GM21528 (cell line): ENCODE data around the gene SYNE4.
A peak's percentile ranks its signal among the peaks of the same experiment; 100 is the strongest.
"Not testable (repeated sequence)": the region's sequence is repeated elsewhere in the genome, so short reads cannot be mapped to it uniquely, and the experiment has no call there.

Experiments
- ATAC-seq: cut with Tn5 transposase; IDR thresholded peaks from one replicate; pipeline ENCODE4 v1.9.1; 2021; ENCODE audit warnings: mild to moderate bottlenecking, moderate library complexity; ENCODE audit not compliant: unreplicated experiment, low FRiP score

SYNE4 gene, protein sequence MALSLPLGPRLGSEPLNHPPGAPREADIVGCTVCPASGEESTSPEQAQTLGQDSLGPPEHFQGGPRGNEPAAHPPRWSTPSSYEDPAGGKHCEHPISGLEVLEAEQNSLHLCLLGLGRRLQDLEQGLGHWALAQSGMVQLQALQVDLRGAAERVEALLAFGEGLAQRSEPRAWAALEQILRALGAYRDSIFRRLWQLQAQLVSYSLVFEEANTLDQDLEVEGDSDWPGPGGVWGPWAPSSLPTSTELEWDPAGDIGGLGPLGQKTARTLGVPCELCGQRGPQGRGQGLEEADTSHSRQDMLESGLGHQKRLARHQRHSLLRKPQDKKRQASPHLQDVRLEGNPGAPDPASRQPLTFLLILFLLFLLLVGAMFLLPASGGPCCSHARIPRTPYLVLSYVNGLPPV

GRCh38 chr19:36008336-36008978 is at the start of gene SYNE4:
TSS of gene SYNE4 (minus strand) at chr19:36008813. CDS start at chr19:36008681, 132 bp downstream.
- no peak for ATAC-seq

- ATAC-seq, result peak; percentile 73
Measured at GRCh38 chr19:36054733-36055686, 46.4 kb upstream of the SYNE4 start, which contains the start of gene WDR62. TSS of gene WDR62 (plus strand) at chr19:36054897. CDS start at chr19:36054972, 75 bp downstream.

- peak; percentile 79 for ATAC-seq
Measured at GRCh38 chr19:36054119-36054732, 45.6 kb upstream of the SYNE4 start, which contains the start of gene THAP8. TSS of gene THAP8 (minus strand) at chr19:36054285. CDS start at chr19:36054217, 68 bp downstream.

GRCh38 chr19:36051637-36052036 is 43.0 kb upstream of the SYNE4 start:
- ATAC-seq, result no peak

- ATAC-seq, result no peak
Measured at GRCh38 chr19:36051236-36051635, 42.6 kb upstream of the SYNE4 start.

GRCh38 chr19:36049080-36049698 is 40.6 kb upstream of the SYNE4 start:
- ATAC-seq, result no peak

GRCh38 chr19:36047835-36048234 is 39.2 kb upstream of the SYNE4 start:
- ATAC-seq, result no peak

- ATAC-seq, result no peak
Measured at GRCh38 chr19:36046443-36047050, 37.9 kb upstream of the SYNE4 start.

DNA sequence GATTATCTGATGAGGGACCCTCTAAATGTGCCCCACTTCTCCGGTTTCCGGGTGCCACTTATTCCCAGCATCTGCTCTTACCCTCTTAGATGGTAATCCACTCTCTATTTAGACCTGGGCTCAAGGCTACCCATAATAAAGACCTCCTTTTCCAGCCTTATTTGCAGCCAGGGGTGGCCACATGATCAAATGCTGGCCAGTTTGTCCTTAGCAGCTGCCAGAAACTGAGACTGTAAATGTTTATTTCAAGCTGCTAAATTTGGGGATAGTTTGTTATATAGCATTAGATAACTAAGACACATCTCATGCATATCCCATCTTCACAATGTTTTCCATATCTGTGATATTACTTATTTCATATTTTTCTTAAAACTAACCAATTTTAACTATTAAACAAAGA is 35.3 kb upstream of the SYNE4 start:
- no peak for ATAC-seq

DNA sequence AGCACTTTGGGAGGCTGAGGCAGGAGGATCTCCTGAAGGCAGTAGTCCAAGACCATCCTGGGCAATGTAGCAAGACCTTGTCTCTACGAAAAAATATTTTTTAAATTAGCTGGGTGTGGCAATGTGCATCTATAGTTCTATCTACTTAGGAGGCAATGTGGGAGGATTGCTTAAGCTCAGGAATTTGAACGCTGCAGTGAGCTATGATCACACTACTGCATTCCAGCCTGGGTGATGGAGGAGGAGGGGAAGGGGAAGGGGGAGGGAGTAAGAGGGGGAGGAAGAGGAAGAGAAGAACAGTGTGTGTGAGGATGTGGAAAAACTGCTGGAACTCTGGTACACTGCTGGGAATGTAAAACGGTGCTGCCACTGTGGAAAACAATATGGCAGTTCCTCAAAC is 33.2 kb upstream of the SYNE4 start:
- ATAC-seq, result no peak

GRCh38 chr19:36041092-36041491 is 32.5 kb upstream of the SYNE4 start:
- not testable (repeated sequence) for ATAC-seq

- ATAC-seq, result no peak
Measured at GRCh38 chr19:36040495-36040894, 31.9 kb upstream of the SYNE4 start.

DNA sequence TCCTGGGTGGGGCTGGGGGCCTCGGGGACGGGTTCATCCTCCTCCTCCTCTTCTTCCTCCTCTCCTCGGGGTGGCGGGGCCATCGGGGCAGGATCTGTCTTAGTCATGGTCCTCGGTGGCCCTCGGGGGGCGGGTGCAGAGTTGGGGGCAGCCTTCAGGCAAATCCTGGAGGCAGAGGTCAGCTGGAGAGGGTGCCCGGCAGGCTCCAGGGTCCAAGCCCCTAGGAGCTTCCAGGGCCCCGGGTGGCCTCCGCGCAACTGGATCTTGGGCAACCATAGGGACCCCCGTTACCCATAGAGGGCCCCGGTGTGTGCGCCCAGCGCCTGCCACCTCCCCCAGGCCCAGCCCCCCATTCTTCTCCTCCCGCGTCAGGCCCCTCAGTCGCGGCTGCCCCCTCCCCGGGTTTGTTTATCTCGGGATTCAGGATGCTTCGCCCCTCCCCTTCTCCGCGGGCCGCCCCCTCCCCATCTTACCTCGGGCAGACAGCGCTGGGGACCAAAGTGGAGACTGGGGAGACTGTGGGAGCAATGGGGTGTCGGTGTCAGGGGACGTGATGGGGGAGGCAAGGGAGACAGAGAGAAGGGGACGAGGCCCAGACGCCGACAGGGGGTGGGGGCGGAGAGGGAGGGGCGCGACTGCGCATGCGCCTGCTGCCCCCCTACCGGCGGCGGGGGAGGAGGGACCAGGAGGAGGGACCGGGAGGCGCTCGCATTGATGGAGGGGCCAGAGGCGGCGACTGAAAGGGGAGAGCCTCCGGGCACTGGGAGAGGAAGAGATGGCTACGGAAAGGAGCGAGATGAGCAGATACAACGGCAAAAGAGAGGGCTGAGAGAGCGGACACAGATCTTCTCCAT is 23.9 kb upstream of the SYNE4 start, which contains the start of gene CLIP3:
TSS of gene CLIP3 (minus strand) at position 623 of the 854 bp plus-strand sequence. CDS start at position 107, 516 bp downstream.
- no peak for ATAC-seq

DNA sequence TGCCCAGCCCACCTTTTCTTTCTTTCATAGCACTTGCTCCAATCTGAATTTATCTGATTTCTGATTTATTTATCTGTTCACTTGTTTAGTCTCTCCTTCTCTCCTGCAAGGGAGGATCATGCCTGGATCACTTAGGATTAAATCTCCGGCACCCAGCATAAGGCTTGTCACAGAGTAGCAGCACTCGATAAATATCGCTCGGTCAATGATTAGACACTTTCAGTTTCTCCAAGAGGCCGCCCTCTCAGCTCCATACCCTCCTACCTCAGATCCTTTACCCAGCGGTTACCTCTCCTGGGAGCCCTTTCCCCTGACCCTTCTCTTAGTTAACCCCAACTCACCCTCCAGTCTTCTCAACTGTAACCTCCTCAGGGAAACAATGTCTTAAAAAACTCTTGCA is 22.7 kb upstream of the SYNE4 start:
- ATAC-seq, result no peak

GRCh38 chr19:36030264-36031148 is 21.9 kb upstream of the SYNE4 start:
- ATAC-seq, result no peak

- no peak for ATAC-seq
Measured at GRCh38 chr19:36028313-36029041, 19.9 kb upstream of the SYNE4 start.

GRCh38 chr19:36027696-36028095 is 19.1 kb upstream of the SYNE4 start:
- ATAC-seq, result no peak
